ENCODE measurements around the gene IQSEC2. TPM values are rescaled to one million over a fixed set of nuclear protein-coding genes. Genes with fewer than 3 reads are reported as not detected.

Gene IQSEC2
- total RNA-seq, 1 experiment from 2014 or later: 48.2 TPM

GRCh38 chrX:53265771-53266574 lies 15.4 kb downstream of the IQSEC2 start (continued):
- no peak for TF ChIP-seq CDX4 (CRISPR knock-in tag; IDR thresholded peaks at IDR 0.05; ENCODE audit: borderline replicate concordance)

GRCh38 chrX:53263597-53264094 lies 17.7 kb downstream of the IQSEC2 start:
- Mint-ChIP-seq H3K27ac (no peak overlapping the region), H3K4me1 (peaks cover 12% of the 10 kb centered on the region; the same call in 1 of the 2 replicates), H3K9me3 (no peaks in the 10 kb centered on the region), H3K4me3 (no peak overlapping the region), H3K27me3 (ENCODE audit: low read depth) (no peaks in the 10 kb centered on the region), H3K36me3 (no peaks in the 10 kb centered on the region)
- no peak for TF ChIP-seq PREB (CRISPR knock-in tag; IDR thresholded peaks at IDR 0.05; ENCODE audit: borderline replicate concordance)
- ATAC-seq (no peak), DNase-seq (ENCODE audit: low spot score) (no peak)
- POLR2A ChIA-PET: no interaction called here
- CTCF ChIA-PET: interaction anchor here (0.7 to 1.5 kb wide), 2 partner anchors 18 to 24 kb away, joined by 3 read pairs; no protein-coding TSS in a partner anchor

- no peak overlapping the region for H3K27ac Mint-ChIP-seq
- no peak overlapping the region for H3K4me3 Mint-ChIP-seq
- H3K9me3 Mint-ChIP-seq: no peaks in the 10 kb centered on the region
- CTCF ChIA-PET: interaction anchor here (0.7 to 1.5 kb wide), 3 partner anchors 18 to 24 kb away, joined by 3 read pairs; no protein-coding TSS in a partner anchor
- no peak for DNase-seq (ENCODE audit: low spot score)
- peaks cover 14% of the 10 kb centered on the region for H3K4me1 Mint-ChIP-seq
- POLR2A ChIA-PET: no interaction called here
- no peak for ATAC-seq
- no peaks in the 10 kb centered on the region for H3K36me3 Mint-ChIP-seq
- H3K27me3 Mint-ChIP-seq (ENCODE audit: low read depth): no peaks in the 10 kb centered on the region
- TF ChIP-seq ZSCAN18 (CRISPR knock-in tag; IDR thresholded peaks at IDR 0.05) (no peak), ATF3 (CRISPR knock-in tag; conservative IDR thresholded peaks at IDR 0.05) (no peak), ZNF281 (CRISPR knock-in tag; IDR thresholded peaks at IDR 0.05) (no peak), ATF1 (CRISPR knock-in tag; IDR thresholded peaks at IDR 0.05) (no peak), PRDM15 (CRISPR knock-in tag; IDR thresholded peaks at IDR 0.05) (no peak), CBFB (CRISPR knock-in tag; IDR thresholded peaks at IDR 0.05; ENCODE audit: low read depth) (no peak), RORB (CRISPR knock-in tag; IDR thresholded peaks at IDR 0.05) (no peak), ZNF416 (CRISPR knock-in tag; IDR thresholded peaks at IDR 0.05) (no peak), ATF6 (CRISPR knock-in tag; IDR thresholded peaks at IDR 0.05) (no peak), FOXP4 (CRISPR knock-in tag; IDR thresholded peaks at IDR 0.05) (no peak), MAX (CRISPR knock-in tag; IDR thresholded peaks at IDR 0.05) (no peak), TEAD4 (CRISPR knock-in tag; IDR thresholded peaks at IDR 0.05) (no peak), NFYB (CRISPR knock-in tag; conservative IDR thresholded peaks at IDR 0.05; ENCODE audit: low read depth) (no peak)
Observed at GRCh38 chrX:53262918-53263394, 18.4 kb downstream of the IQSEC2 start.
